ENCODE results near the gene MRPL14. TPM values are rescaled to one million over a fixed set of nuclear protein-coding genes. Genes with fewer than 3 reads are reported as not detected.

MRPL14 gene
- total and polyA plus RNA-seq, 4 donors, result 24.6 to 40.3 (median 32.0) TPM

DNA sequence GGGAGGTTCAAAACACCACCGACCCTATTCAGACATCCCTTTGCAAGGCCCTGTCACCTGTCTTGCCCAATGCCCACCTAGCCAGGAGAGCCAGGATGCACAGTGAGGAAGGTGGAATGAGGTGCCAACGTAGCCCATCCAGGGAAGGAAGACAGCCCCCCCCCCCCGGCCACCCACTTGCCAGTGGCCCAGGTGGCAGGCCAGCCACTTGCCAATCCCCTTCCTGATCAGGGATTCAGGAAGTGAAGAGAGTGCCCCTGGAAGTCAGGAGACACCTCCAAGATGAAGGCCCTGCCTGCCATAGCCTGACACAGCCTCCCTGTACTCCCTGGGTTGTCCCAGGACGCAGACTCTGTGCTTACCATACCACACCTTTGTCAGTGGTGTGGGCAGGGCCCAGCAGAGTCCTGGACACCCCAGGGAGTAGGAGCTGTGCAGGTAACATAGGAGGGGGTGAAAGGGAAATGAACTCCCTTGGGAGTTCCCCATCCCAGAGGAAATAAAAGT, 54.7 kb downstream of the MRPL14 start:
- no peaks in the 10 kb centered on the region for H3K36me3 ChIP-seq (ENCODE audit: control insufficient read depth in 1 of 2, insufficient read depth in 2 of 2, low read length in 1 of 2)
- H3K4me1 ChIP-seq (ENCODE audit: control insufficient read depth in 1 of 2, insufficient read depth in 2 of 2, low read length in 2 of 2), result no peaks in the 10 kb centered on the region
- ATAC-seq (ENCODE audit: low FRiP score) (no peak), DNase-seq (no peak)
- H3K9me3 ChIP-seq (ENCODE audit: control insufficient read depth, low read length), result no peaks in the 10 kb centered on the region
- no peak overlapping the region for H3K27ac ChIP-seq (ENCODE audit: low read depth in 1 of 2, low read length in 2 of 2)
- intact Hi-C loops (cut with DNase I), result loop anchor here (5.0 kb wide), 1 partner anchor 80 kb away; no protein-coding TSS in a partner anchor
- 90 to 92% methylated on average over 4 of the region's 4 CpGs for WGBS, 2 donors
- no peak overlapping the region for H3K4me3 ChIP-seq (ENCODE audit: low read length in 2 of 2)
- no peaks in the 10 kb centered on the region for H3K27me3 ChIP-seq (ENCODE audit: control insufficient read depth in 1 of 2, insufficient read depth in 2 of 2, low read length in 1 of 2)

DNA sequence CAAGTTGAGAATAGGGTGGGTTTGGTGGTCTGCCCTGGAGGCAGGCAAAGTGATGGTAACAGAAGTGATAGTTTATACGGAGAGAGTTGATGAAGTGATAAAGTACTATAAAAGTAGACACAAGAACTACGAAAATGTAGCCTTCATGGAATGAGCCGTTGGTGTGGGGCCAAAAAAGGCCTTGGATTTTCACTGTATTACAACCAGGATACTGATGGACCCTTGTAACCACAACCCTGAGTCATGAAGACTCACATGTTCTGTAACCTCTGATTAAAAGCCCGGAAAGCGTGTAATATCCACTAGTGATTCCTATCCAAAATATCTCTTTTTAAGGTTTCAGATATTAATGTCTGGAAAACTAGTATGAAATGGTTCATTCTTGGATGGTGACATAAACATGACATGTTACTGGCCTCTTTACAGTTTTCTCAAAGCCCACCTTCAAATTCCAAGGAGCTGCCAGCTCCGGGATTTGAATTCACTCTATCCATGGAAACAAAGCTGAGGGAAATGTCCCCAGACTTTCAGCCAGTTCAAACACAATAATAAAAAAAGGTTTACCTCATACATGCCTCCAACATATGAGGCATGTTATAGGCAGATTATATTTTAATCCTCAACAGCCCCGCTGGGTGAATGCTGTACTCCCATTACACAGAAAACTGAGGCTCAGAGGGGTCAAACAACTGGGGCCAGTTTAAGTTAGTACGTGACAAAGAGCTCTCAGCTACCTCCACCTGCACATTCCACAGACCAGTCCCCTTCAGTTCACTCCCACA, 55.4 kb downstream of the MRPL14 start:
- WGBS, 2 donors, result 63 to 67% methylated on average over 8 of the region's 8 CpGs
- Histone ChIP-seq H3K9me3 (ENCODE audit: control insufficient read depth, low read length) (no peaks in the 10 kb centered on the region), H3K27ac (ENCODE audit: low read depth in 1 of 2, low read length in 2 of 2) (no peak overlapping the region), H3K4me3 (ENCODE audit: low read length in 2 of 2) (no peak overlapping the region), H3K4me1 (ENCODE audit: control insufficient read depth in 1 of 2, insufficient read depth in 2 of 2, low read length in 2 of 2) (no peaks in the 10 kb centered on the region), H3K27me3 (ENCODE audit: control insufficient read depth in 1 of 2, insufficient read depth in 2 of 2, low read length in 1 of 2) (no peaks in the 10 kb centered on the region), H3K36me3 (ENCODE audit: control insufficient read depth in 1 of 2, insufficient read depth in 2 of 2, low read length in 1 of 2) (no peaks in the 10 kb centered on the region)
- DNase-seq (no peak), ATAC-seq (ENCODE audit: low FRiP score) (no peak)
- intact Hi-C loops (cut with DNase I), result loop anchor here (5.0 kb wide), 1 partner anchor 80 kb away; no protein-coding TSS in a partner anchor

DNA sequence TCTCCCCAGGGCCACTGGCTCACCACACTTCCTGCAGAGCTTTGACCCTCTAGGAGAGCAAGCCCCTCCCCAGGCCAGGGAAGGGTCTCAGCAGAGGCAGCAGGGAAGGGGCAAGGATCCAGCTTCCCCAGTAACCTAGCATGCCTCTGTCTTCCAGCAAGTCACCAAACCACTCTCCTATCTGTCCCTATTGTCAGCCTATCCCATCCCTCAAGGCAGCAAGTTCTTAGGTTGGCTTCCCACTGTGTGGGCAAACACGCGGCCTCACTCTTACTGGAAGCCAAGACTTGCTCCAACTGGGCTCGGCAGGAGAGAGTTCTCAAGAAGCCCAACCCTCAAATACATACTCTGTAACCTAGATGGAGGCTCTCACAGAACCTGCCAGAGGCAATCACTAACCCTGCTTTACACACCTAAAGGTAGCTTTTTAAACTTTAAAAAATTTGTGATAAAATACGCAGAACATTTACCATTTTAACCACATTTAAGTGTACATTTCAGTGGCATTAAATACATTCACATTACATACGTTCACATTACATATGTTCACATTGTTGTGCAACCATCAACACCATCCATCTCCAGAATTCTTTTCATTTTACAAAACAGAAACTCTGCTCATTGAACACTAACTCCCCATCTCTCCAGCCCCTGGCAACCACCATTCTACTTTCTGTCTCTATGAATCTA, 58.5 kb downstream of the MRPL14 start:
- 80 to 83% methylated on average over 5 of the region's 5 CpGs for WGBS, 2 donors
- H3K4me3 ChIP-seq (ENCODE audit: low read length in 2 of 2), result no peak overlapping the region
- H3K27ac ChIP-seq (ENCODE audit: low read depth in 1 of 2, low read length in 2 of 2), result no peak overlapping the region
- H3K4me1 ChIP-seq (ENCODE audit: control insufficient read depth in 1 of 2, insufficient read depth in 2 of 2, low read length in 2 of 2), result no peaks in the 10 kb centered on the region
- no peak for ATAC-seq (ENCODE audit: low FRiP score)
- no peaks in the 10 kb centered on the region for H3K36me3 ChIP-seq (ENCODE audit: control insufficient read depth in 1 of 2, insufficient read depth in 2 of 2, low read length in 1 of 2)
- H3K27me3 ChIP-seq (ENCODE audit: control insufficient read depth in 1 of 2, insufficient read depth in 2 of 2, low read length in 1 of 2), result no peaks in the 10 kb centered on the region
- no peak for DNase-seq
- no peaks in the 10 kb centered on the region for H3K9me3 ChIP-seq (ENCODE audit: control insufficient read depth, low read length)
- intact Hi-C loops (cut with DNase I), result no loop called here

DNA sequence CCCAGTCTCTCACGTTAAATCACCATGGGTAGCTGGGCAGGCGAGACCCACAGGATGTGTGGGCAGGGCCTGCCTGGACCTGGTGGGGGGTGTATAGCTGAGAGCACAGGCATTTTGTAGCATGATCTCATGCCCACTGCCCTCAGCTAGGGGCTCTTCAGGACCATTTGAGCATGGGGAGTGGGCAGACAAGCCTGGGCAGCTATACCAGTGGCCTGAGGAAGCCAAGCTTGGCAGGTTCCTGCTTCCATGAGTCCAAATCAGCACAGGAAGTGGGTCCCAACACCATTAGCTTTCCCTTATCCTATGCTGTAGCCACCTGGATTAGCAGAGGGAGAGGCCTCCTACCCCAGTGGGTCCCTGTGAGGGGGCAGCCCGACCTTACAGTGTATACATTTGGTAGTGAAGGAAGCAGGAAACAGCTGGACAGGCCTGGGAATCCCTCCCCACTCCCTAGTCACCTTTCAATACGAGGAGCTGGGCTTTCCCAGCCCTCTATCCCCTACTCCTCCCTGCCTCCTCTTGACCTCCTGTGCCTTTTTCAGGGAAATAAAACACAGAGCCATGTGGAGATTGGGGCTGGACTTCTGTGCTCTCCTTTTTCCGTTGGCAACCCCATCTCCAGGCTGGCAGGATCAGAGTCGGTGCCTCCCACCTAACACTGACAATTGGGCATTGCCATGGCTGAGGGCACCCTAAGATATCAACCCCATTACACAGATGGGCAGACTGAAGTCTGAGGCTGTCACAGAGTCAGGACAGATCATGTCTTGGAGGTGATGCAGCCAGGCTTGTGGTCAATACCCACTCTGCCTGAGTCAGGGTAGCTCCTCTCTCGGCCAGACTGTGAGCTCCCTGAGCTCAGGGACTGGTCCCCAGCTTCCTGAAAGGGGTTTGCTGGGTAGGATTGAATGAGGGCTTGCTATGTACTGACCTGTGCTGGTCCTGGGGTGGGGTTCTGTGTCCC, 59.8 kb downstream of the MRPL14 start:
- 75 to 87% methylated on average over 7 of the region's 7 CpGs for WGBS, 2 donors
- Histone ChIP-seq H3K27ac (ENCODE audit: low read depth in 1 of 2, low read length in 2 of 2) (no peak overlapping the region), H3K27me3 (ENCODE audit: control insufficient read depth in 1 of 2, insufficient read depth in 2 of 2, low read length in 1 of 2) (no peaks in the 10 kb centered on the region), H3K4me1 (ENCODE audit: control insufficient read depth in 1 of 2, insufficient read depth in 2 of 2, low read length in 2 of 2) (no peaks in the 10 kb centered on the region), H3K36me3 (ENCODE audit: control insufficient read depth in 1 of 2, insufficient read depth in 2 of 2, low read length in 1 of 2) (no peaks in the 10 kb centered on the region), H3K9me3 (ENCODE audit: control insufficient read depth, low read length) (no peaks in the 10 kb centered on the region), H3K4me3 (ENCODE audit: low read length in 2 of 2) (no peak overlapping the region)
- intact Hi-C loops (cut with DNase I), result no loop called here
- ATAC-seq (ENCODE audit: low FRiP score) (no peak), DNase-seq (no peak)

DNA sequence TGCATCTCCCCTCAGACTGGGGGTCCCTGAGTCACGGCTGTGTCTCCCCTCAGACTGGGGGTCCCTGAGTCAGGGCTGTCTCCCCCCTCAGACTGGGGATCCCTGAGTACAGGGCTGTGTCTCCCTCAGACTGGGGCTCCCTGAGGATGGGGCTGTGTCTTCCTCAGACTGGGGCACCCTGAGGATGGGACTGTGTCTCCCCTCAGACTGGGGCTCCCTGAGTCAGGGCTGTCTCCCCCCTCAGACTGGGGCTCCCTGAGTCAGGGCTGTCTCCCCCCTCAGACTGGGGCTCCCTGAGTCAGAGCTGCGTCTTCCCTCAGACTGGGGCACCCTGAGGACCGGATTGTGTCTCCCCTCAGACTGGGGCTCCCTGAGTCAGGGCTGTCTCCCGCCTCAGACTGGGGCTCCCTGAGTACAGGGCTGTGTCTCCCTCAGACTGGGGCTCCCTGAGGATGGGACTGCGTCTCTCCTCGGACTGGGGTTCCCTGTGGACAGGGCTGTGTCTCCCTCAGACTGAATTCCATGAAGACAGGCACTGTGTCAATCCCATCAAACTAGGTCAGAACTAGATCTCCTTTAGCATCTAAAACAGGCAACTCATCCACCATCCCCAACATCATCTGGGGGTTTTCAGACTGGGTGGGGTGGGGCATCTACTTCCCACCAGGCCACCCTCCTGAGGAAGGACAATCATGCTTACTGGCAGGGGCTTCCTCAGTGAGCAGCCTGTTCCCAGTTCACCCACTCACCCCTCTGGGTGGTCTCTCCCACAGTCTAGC, 60.7 kb downstream of the MRPL14 start:
- no peaks in the 10 kb centered on the region for H3K27me3 ChIP-seq (ENCODE audit: control insufficient read depth in 1 of 2, insufficient read depth in 2 of 2, low read length in 1 of 2)
- H3K4me3 ChIP-seq (ENCODE audit: low read length in 2 of 2), result no peak overlapping the region
- no peaks in the 10 kb centered on the region for H3K9me3 ChIP-seq (ENCODE audit: control insufficient read depth, low read length)
- WGBS, 2 donors, result 90 to 92% methylated on average over 6 of the region's 6 CpGs
- no peak for ATAC-seq (ENCODE audit: low FRiP score)
- intact Hi-C loops (cut with DNase I), result no loop called here
- no peak overlapping the region for H3K27ac ChIP-seq (ENCODE audit: low read depth in 1 of 2, low read length in 2 of 2)
- DNase-seq, result no peak
- no peaks in the 10 kb centered on the region for H3K36me3 ChIP-seq (ENCODE audit: control insufficient read depth in 1 of 2, insufficient read depth in 2 of 2, low read length in 1 of 2)
- peaks cover 0 to 4% of the 10 kb centered on the region in 2 donors for H3K4me1 ChIP-seq (ENCODE audit: control insufficient read depth in 1 of 2, insufficient read depth in 2 of 2, low read length in 2 of 2)

DNA sequence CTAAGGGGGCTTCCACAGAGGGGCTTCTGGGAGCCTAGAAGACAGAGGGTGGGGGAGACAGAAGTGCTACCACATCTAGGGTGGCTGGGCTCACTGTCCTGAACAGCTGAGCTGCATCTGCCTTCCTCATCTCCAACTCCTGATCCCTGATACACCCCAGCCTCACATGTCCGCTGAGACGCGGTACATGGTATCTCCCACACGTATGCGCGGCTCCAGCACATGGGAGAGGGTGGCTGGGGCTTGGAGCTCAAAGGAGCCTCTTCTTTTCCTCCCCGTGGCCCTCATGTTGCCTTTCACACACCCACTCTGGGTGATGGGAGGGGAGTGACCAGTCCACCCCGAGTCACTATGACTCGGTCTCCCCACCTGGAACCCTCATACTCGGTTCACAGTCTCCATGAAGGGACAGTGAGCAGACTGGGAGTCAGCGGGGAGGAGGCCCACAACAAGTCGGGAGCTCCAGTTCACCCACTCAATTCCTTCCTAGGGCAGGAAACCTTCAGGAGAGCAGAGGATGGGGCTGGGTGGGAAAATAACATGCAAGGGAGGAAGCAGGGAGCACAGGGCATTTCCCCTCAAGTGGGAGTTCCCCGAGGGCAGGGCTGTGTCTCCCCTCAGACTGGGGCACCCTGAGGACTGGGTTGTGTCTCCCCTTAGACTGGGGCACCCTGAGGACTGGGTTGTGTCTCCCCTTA, 61.7 kb downstream of the MRPL14 start:
- ATAC-seq (ENCODE audit: low FRiP score), result no peak
- H3K27ac ChIP-seq (ENCODE audit: low read depth in 1 of 2, low read length in 2 of 2), result no peak overlapping the region

DNA sequence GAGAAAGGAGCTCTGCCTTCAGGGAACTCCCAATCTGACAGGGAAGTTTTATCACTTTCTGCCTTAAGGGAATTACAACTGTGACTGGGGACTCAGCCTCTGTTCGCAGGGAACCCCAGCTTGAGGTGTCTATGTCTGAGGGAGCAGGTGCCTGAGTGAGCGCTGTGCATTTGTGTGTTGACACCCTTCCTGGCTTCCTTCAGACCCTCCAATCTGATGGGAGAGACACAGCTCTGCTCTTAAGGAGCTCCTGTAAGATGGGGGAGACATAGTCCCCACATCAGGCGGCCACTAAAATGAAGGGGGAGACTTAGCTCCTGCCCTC, 62.3 kb downstream of the MRPL14 start:
- Histone ChIP-seq H3K27ac (ENCODE audit: low read depth in 1 of 2, low read length in 2 of 2) (no peak overlapping the region), H3K4me1 (ENCODE audit: control insufficient read depth in 1 of 2, insufficient read depth in 2 of 2, low read length in 2 of 2) (peaks cover 0 to 4% of the 10 kb centered on the region in 2 donors)

More for the DNA sequence above, 61.7 kb downstream of the MRPL14 start:
- 90 to 92% methylated on average over 13 of the region's 13 CpGs for WGBS, 2 donors
- Histone ChIP-seq H3K27me3 (ENCODE audit: control insufficient read depth in 1 of 2, insufficient read depth in 2 of 2, low read length in 1 of 2) (no peaks in the 10 kb centered on the region), H3K4me3 (ENCODE audit: low read length in 2 of 2) (no peak overlapping the region), H3K4me1 (ENCODE audit: control insufficient read depth in 1 of 2, insufficient read depth in 2 of 2, low read length in 2 of 2) (peaks cover 0 to 4% of the 10 kb centered on the region in 2 donors), H3K9me3 (ENCODE audit: control insufficient read depth, low read length) (no peaks in the 10 kb centered on the region), H3K36me3 (ENCODE audit: control insufficient read depth in 1 of 2, insufficient read depth in 2 of 2, low read length in 1 of 2) (no peaks in the 10 kb centered on the region)
- intact Hi-C loops (cut with DNase I), result no loop called here
- DNase-seq, result no peak

More for the DNA sequence above, 62.3 kb downstream of the MRPL14 start:
- WGBS, 2 donors, result 98% methylated on average over 3 of the region's 3 CpGs
- Histone ChIP-seq H3K4me3 (ENCODE audit: low read length in 2 of 2) (no peak overlapping the region), H3K27me3 (ENCODE audit: control insufficient read depth in 1 of 2, insufficient read depth in 2 of 2, low read length in 1 of 2) (no peaks in the 10 kb centered on the region), H3K9me3 (ENCODE audit: control insufficient read depth, low read length) (no peaks in the 10 kb centered on the region), H3K36me3 (ENCODE audit: control insufficient read depth in 1 of 2, insufficient read depth in 2 of 2, low read length in 1 of 2) (no peaks in the 10 kb centered on the region)
- ATAC-seq (ENCODE audit: low FRiP score) (no peak), DNase-seq (no peak)
- intact Hi-C loops (cut with DNase I), result no loop called here

All from aorta (tissue), 5 donors.